ENCODE results near the gene STX5. TPM values are rescaled to one million over a fixed set of nuclear protein-coding genes. Genes with fewer than 3 reads are reported as not detected.

STX5 gene
- total RNA-seq, 2 experiments from 2014 or later: 22.0 to 22.8 TPM

DNA sequence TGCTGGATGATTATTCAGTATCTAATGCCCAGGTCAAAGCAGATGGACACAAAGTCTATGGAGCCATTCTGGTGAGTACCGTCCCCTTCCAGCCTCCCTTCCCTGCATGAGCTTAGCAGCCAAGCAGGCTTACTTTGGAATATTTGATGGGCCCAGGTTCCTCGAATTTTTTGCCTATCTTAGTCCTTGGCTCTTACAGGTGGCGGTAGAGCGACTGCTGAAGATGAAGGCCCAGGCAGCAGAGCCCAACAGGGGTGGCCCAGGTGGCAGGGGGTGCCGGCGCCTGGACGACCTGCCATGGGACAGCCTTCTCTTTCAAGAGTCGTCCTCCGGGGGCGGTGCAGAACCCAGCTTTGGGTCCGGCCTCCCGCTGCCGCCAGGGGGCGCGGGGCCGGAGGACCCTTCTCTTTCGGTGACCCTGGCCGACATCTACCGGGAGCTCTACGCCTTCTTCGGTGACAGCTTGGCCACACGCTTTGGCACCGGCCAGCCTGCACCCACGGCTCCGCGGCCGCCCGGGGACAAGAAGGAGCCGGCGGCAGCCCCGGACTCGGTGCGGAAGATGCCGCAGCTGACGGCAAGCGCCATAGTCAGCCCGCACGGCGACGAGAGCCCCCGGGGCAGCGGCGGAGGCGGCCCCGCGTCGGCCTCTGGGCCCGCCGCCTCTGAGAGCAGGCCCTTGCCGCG, 45.4 kb downstream of the STX5 start:
- intact Hi-C loops (cut with micrococcal nuclease): loop anchor here (1.0 to 5.0 kb wide), 3 partner anchors 46 to 96 kb away; partner anchors contain the start of genes SLC3A2, STX5 and TEX54
- no peaks in the 10 kb centered on the region for H3K27me3 Mint-ChIP-seq
- TF ChIP-seq, protein P1, sequence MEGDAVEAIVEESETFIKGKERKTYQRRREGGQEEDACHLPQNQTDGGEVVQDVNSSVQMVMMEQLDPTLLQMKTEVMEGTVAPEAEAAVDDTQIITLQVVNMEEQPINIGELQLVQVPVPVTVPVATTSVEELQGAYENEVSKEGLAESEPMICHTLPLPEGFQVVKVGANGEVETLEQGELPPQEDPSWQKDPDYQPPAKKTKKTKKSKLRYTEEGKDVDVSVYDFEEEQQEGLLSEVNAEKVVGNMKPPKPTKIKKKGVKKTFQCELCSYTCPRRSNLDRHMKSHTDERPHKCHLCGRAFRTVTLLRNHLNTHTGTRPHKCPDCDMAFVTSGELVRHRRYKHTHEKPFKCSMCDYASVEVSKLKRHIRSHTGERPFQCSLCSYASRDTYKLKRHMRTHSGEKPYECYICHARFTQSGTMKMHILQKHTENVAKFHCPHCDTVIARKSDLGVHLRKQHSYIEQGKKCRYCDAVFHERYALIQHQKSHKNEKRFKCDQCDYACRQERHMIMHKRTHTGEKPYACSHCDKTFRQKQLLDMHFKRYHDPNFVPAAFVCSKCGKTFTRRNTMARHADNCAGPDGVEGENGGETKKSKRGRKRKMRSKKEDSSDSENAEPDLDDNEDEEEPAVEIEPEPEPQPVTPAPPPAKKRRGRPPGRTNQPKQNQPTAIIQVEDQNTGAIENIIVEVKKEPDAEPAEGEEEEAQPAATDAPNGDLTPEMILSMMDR (IDR thresholded peaks at IDR 0.05): peak; percentile 99

DNA sequence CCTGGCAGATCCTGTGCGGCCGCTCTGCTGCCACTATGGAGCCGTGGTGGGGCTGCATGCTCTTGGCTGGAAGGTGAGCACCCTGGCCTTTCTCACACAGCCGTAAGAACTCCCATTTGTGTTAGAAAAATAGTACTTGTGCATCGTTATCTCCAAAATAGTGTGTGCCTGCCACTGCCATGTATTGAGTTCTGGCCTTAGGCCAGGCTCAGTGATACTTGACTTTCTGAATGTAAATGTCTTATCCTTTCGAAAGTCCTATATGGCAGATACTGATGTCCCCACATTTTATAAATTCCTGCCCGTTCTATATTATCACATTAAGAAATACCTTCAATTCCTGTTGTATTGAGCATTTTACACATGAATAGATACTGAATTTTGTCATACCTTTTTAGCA, 49.1 kb downstream of the STX5 start:
- TF ChIP-seq, protein P1 (IDR thresholded peaks at IDR 0.05): no peak
- Mint-ChIP-seq H3K4me3 (no peak overlapping the region), H3K9me3 (no peaks in the 10 kb centered on the region), H3K36me3 (ENCODE audit: low read depth) (peaks cover 25% of the 10 kb centered on the region), H3K27ac (no peak overlapping the region), H3K4me1 (ENCODE audit: low read depth) (peaks cover 15% of the 10 kb centered on the region), H3K27me3 (no peaks in the 10 kb centered on the region)
- POLR2A ChIA-PET: no interaction called here
- no peak for DNase-seq
- no peak for ATAC-seq
- intact Hi-C loops (cut with micrococcal nuclease): no loop called here
- CTCF ChIA-PET: interaction anchor here (0.7 kb wide), 1 partner anchor 815 kb away, joined by 3 read pairs; no protein-coding TSS in a partner anchor

More for the DNA sequence above, 45.4 kb downstream of the STX5 start:
- Mint-ChIP-seq H3K4me1 (ENCODE audit: low read depth) (peaks cover 37% of the 10 kb centered on the region), H3K27ac (peak overlapping the region; percentile 95), H3K4me3 (peak overlapping the region; percentile 89), H3K36me3 (ENCODE audit: low read depth) (peaks cover 46% of the 10 kb centered on the region), H3K9me3 (no peaks in the 10 kb centered on the region)
- peak; percentile 65 for ATAC-seq
- POLR2A ChIA-PET: interaction anchor here (0.7 to 11.0 kb wide), 28 partner anchors 9 to 195 kb away, joined by 3 to 228 read pairs (median 5); partner anchors contain the start of genes CSKMT, HNRNPUL2, LBHD1 and NXF1
- peak; percentile 91 for DNase-seq
- CTCF ChIA-PET: interaction anchor here (0.6 to 5.3 kb wide), 58 partner anchors 8 to 1080 kb away, joined by 3 to 74 read pairs (median 7); partner anchors contain the start of genes HNRNPUL2, NXF1, POLR2G and SLC3A2

DNA sequence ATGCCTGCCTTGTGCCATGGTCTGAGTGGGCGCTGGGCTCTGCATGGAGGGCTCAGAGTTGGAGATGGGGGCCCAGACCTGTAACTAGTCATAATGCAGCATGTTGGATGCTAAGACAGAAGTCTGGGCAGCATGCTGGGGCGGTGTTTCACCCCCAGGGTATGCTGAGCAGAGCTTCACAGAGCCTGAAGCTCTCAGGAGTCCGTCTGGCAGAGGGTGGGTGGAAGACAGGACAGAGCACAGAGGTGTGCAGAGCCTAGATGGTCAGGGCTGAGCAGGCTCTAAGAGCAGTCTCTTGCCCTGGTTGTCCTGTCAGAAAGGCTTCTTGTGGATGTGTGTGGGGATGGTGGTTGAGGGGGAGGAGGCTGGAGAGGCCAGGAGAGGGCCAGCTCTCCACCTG, 53.4 kb downstream of the STX5 start:
- Mint-ChIP-seq H3K9me3 (no peaks in the 10 kb centered on the region), H3K4me1 (ENCODE audit: low read depth) (peaks cover 16% of the 10 kb centered on the region), H3K27ac (peak overlapping the region; percentile 85), H3K27me3 (no peaks in the 10 kb centered on the region), H3K4me3 (no peak overlapping the region), H3K36me3 (ENCODE audit: low read depth) (peaks cover 18% of the 10 kb centered on the region)
- no peak for DNase-seq
- TF ChIP-seq, protein P1 (IDR thresholded peaks at IDR 0.05): no peak
- CTCF ChIA-PET: interaction anchor here (1.9 kb wide), 1 partner anchor 8 kb away, joined by 9 read pairs; no protein-coding TSS in a partner anchor
- no peak for ATAC-seq
- POLR2A ChIA-PET: interaction anchor here (0.6 to 2.1 kb wide), 3 partner anchors 18 to 76 kb away, joined by 3 to 11 read pairs (median 6); no protein-coding TSS in a partner anchor
- intact Hi-C loops (cut with micrococcal nuclease): no loop called here

DNA sequence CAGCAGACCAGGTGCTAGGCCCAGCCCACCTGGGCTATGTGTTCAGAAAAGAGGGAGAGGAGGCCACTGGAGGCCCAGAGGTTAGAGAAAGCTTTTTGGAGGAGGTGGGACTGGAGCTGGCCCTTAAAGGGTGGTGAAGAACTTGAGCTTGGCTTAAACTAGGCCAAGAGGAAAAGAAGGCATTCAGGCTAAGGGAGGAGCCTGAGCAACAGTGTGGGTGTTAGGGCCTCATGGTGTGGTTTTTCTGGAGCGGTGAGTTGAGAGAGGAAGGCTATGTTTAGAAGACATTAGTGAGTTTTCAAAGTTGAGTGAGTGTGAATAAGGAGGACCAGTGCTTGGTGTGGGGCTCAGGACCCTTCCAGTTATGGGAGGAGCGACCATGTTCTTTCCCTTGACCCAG, 54.5 kb downstream of the STX5 start:
- POLR2A ChIA-PET: interaction anchor here (1.1 to 4.7 kb wide), 2 partner anchors 64 to 78 kb away, joined by 6 to 23 read pairs; no protein-coding TSS in a partner anchor
- CTCF ChIA-PET: interaction anchor here (1.9 kb wide), 1 partner anchor 9 kb away, joined by 9 read pairs; no protein-coding TSS in a partner anchor
- peak overlapping the region; percentile 1 for H3K4me3 Mint-ChIP-seq
- H3K27ac Mint-ChIP-seq: peak overlapping the region; percentile 85
- ATAC-seq (peak; percentile 76), DNase-seq (peak; percentile 43)
- H3K36me3 Mint-ChIP-seq (ENCODE audit: low read depth): peaks cover 13% of the 10 kb centered on the region
- H3K9me3 Mint-ChIP-seq: no peaks in the 10 kb centered on the region
- peaks cover 16% of the 10 kb centered on the region for H3K4me1 Mint-ChIP-seq (ENCODE audit: low read depth)
- TF ChIP-seq, protein P1 (IDR thresholded peaks at IDR 0.05): no peak
- intact Hi-C loops (cut with micrococcal nuclease): no loop called here
- no peaks in the 10 kb centered on the region for H3K27me3 Mint-ChIP-seq
